Activated CD4-positive, alpha-beta T cell treated with anti-CD3 and anti-CD28 coated beads, Interleukin-2, Interleukin-6, amounts not matched to agents 100 ng/mL and 50 ng/mL, durations not matched to agents 16 hours and 8 hours (primary cell): ENCODE measurements around the gene ATG13.

ENCODE experiments used
- DNase-seq: peaks from one replicate; pipeline ENCODE4 v3.0.0-alpha.2; 2020

The ATG13 gene

DNA sequence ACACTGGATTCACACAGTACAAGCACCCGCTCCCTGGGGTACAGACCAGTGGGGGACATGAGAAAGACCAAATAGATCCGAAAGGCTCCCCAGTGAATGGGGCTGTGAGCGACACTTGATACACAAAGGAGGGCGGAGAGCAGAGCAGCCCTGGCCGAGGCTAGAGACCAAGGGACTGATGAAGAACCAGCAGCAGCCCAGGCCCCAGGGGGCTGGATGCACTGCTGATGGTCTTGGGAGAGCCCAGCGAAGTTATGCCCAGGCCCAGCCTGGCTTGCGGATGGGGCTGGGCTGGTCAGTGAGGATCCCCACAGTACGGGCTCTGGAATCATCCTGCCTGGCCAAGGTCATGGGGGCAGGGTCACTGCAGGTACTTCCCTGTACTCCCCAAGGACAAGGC, 59.8 kb downstream of the ATG13 start:
- no peak for DNase-seq

GRCh38 chr11:46677991-46678740, 60.8 kb downstream of the ATG13 start:
- no peak for DNase-seq

DNA sequence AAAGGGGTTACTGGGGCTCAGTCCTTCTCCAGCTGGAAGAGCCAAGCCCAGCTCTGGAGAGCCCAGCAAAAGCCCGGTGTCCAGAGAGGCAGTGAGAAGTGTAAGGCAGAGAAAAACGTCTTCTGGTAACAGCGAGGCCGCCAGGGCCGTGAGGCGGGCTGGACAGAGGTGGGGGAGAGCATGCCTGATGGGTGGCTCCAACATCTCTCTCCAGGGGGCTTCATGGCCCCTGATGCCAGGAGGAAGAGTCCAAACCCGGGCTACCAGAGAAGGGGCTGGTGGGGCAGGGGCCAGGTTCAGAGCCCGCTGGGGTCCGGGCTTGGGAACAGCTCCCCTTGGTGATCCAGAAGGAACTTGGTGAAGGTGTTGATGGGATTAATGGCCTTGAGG, 61.4 kb downstream of the ATG13 start:
- DNase-seq = no peak

DNA sequence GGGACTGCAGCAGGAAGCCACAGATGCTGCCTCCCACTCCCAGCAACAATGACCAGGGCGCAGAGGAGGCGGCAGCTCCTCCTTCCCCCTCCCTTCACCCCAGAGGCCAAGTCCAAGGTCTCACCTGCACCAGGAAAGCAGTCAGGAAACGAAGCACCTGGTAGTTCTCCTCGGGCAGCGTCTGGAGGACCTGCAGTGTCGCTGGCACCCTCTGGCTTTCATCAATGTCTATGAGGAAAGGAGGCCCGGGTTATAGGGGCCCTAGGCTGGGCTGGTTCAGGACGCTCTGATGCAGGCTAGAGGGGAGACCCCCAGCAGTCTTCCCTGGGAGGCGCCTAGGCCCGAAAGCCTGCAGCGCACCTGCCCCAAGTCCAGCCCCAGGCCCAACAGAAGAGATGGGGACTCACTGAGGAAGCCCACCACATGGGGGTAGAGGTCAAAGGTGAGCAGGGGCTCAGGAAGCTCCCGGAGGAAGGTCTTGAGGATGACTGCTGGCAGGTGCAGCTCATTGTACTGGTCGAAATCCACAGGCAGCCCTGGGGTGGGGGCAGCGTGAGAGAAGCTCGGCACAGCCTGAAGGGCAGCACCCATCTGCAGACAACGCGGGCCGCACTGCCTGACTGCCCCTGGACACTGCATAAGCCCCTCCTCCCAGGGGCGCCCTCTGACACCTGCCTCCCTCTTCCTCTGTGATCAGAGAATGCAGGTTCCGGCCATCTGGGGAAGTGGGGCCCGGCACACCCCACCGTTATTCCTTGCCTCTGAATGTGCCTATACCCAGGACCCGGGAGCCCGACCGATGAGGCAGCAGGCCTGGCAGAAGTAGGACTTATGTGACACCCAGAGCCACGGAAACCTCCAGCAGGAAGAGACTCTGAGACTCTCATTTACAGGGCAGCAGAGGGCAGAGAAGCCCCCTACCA, 62.1 kb downstream of the ATG13 start:
- DNase-seq = no peak

GRCh38 chr11:46680164-46680760, 62.9 kb downstream of the ATG13 start:
- DNase-seq = no peak

GRCh38 chr11:46680815-46681214, 63.5 kb downstream of the ATG13 start:
- no peak for DNase-seq

GRCh38 chr11:46681814-46682213, 64.5 kb downstream of the ATG13 start:
- no peak for DNase-seq

DNA sequence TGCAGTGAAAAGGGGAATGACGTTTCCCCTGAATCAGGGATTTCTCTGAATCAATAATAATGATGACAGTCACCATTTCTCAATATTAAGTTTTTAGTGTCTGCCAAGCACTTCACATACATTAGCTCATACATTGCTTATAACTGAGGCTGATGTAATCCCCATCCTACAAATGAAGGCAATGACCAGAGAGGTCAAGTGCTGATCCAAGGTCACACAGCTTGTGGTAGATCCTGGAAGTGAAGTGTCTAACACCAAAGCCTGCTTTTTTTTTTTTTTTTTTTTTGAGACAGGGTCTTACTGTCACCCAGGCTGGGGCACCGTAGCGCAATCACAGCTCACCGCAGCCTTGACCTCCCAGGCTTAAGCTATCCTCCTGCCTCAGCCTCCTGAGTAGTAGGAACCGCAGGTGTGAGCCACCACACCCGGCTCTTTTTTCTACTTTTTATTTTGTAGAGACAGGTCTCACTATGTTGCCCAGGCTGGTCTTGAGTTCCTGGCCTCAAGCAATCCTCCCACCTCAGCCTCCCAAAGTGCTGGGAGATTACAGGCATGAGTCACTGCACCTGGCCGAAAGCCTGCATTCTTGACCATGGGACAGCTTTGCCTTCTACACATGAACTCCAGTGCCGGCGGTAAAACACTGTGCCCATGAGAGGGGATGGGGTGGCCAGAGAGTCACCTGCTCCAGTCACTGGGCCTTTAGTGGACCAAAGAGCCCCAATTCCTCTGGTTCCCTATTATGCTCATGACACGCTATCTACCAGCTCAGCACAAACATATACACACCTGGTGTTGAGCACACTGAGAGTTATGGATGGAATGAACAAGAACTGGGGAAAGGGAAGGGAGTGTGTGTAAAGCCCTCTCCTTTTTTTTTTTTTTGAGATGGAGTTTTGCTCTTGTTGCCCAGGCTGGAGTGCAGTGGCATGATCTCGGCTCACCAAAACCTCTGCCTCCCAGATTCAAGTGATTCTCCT, 65.7 kb downstream of the ATG13 start:
- DNase-seq = no peak

- no peak for DNase-seq
Measured at GRCh38 chr11:46684367-46684766, 67.0 kb downstream of the ATG13 start.

DNA sequence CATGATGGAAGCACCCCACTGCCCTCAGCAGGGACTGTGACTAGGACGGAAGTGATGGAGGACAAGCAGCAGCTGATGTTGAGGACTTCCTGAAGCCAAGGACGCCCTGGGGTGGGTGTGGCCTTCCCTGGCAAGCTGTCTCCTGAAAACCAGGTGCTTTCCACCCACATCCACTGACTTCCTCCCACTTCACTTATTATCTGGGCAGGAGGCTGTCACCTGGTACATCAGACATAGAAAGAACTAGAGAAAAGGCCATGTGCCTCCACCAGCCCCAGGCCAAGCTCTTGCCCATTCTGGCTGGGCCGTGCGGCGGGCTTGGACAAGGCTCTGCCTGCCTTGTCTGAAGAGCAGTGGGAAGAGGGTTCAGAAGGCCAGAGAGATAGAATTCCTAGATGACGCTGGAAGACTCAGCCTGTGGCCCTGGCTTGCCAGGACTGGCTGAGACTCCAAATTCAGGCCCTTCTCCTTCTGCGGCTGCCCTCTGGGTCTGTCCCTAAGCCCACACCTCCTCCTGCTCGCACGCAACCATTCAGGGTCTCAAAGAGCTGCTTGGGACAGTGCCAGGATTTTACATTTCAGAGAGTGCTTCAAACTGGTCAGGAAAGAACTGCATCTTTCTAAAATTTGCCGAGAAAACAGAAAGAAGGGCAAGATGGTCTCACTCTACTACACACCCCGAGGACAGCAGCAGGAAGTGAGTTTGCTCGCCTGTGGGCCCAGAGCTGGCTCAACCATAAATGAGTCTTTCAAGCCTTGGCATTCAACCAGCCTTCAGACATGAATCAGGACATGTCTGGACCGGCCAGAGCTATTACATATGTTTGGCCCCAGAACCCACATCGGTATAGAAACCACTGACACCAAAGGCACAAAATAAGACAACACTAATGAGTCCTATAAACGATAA, 69.8 kb downstream of the ATG13 start:
- no peak for DNase-seq

- no peak for DNase-seq
Measured at GRCh38 chr11:46690702-46691101, 73.3 kb downstream of the ATG13 start.

DNA sequence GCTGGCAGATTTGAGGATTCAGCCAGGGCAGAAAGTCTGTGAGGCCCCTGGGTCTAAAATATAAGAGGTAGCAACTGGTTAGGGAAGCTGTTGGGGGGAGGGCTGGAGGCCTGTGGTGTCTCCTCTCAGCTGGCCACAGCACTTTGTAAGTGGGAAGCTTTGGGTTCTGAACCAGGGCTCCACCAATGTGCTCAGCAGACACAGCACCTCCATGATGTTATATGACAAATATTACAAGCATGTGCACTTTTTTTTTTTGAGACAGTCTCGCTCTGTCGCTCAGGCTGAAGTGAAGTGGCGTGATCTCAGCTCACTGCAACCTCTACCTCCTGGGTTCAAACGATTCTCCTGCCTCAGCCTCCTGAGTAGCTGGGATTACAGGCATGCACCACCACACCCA, 75.1 kb downstream of the ATG13 start:
- no peak for DNase-seq

- no peak for DNase-seq
Measured at GRCh38 chr11:46693597-46694012, 76.3 kb downstream of the ATG13 start.

DNA sequence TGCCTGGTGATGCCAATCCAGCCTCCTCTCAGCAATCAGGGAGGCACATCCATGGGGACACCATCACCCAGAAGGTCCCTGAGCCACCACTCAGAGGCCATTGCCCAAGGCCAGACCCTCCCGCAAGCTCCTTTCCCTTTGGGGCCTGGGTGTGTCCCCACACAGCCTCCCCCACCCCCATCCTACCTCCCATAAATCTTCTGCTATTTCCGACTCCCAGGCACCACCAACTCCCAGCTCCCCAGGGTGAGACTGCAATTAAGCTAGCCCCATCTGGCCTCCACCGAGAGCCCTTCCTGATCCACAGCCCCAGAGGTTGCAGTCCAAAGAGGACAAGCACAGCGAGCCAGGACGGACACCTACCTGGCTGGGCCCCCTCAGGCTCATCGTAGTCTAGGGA, 76.7 kb downstream of the ATG13 start:
- DNase-seq = no peak

DNA sequence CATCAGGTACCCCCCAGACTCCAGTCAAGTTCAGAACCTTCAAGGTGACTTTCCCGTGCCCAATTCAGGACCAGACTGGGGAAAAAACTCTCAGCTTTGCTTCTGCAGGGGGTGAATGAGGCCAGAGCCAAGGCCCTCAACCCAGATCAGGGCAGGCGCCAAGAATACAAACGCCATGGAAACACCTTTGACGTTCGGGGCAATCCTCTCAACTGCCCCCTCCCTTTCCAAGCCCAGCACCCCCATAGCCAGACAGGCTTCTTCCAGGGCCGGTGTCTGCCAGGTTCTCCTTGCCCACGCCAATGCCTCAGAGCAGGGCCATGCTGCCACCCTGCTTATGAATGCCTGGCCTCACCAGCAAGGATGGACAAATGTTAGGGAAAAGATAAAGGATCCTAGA, 77.3 kb downstream of the ATG13 start:
- DNase-seq = no peak

GRCh38 chr11:46695345-46696211, 78.2 kb downstream of the ATG13 start:
- DNase-seq = no peak

GRCh38 chr11:46696212-46696558, 78.8 kb downstream of the ATG13 start:
- no peak for DNase-seq

- DNase-seq = no peak
Measured at GRCh38 chr11:46697303-46697702, 80.0 kb downstream of the ATG13 start.

- DNase-seq = no peak
Measured at GRCh38 chr11:46697723-46698122, 80.4 kb downstream of the ATG13 start.

GRCh38 chr11:46698597-46698996, 81.2 kb downstream of the ATG13 start:
- DNase-seq = no peak
